Neural progenitor cell (in vitro differentiated cells): ENCODE data around the gene MED12L. TPM values are rescaled to one million over a fixed set of nuclear protein-coding genes. Genes with fewer than 3 reads are reported as not detected.
A peak's percentile ranks its signal among the peaks of the same experiment; 100 is the strongest.

Experiments used
- DNase-seq: peaks from one replicate; pipeline ENCODE4 v3.0.0-alpha.2; 2016; ENCODE audit warnings: low spot score
- H2AFZ ChIP-seq: fragments of 200-600 bp; sonication (generic); replicated peaks from 2 replicates; pipeline ENCODE4 v1.6.1; 2016; ENCODE audit warnings: antibody characterized with exemption
- H3F3A ChIP-seq: fragments of 200-600 bp; sonication (generic); 2 replicates; pipeline ENCODE4 v1.6.1; 2016; ENCODE audit warnings: antibody characterized with exemption, low read depth
- H3K27ac ChIP-seq: fragments of 200-600 bp; sonication (generic); 2 replicates; pipeline ENCODE4 v1.5.1; 2016; ENCODE audit warnings: mild to moderate bottlenecking
- H3K27me3 ChIP-seq: fragments of 200-600 bp; sonication (generic); 2 replicates; pipeline ENCODE4 v1.6.1; 2016; ENCODE audit warnings: mild to moderate bottlenecking, moderate library complexity
- H3K36me3 ChIP-seq: fragments of 200-600 bp; sonication (generic); 2 replicates; pipeline ENCODE4 v1.5.1; 2016
- H3K4me1 ChIP-seq: fragments of 200-600 bp; sonication (generic); 2 replicates; pipeline ENCODE4 v1.6.1; 2016; ENCODE audit warnings: mixed run types
- H3K4me2 ChIP-seq: fragments of 200-600 bp; sonication (generic); 2 replicates; pipeline ENCODE4 v1.6.1; 2016
- H3K4me3 ChIP-seq: fragments of 200-600 bp; sonication (generic); 2 replicates; pipeline ENCODE4 v1.5.1; 2016
- H3K79me2 ChIP-seq: fragments of 200-600 bp; sonication (generic); 2 replicates; pipeline ENCODE4 v1.6.1; 2016; ENCODE audit warnings: low read depth
- H3K9ac ChIP-seq: fragments of 200-600 bp; sonication (generic); 2 replicates; pipeline ENCODE4 v1.6.1; 2016
- H3K9me3 ChIP-seq: fragments of 200-600 bp; sonication (generic); 2 replicates; pipeline ENCODE4 v1.5.1; 2016; ENCODE audit warnings: low read depth
- H4K20me1 ChIP-seq: fragments of 200-600 bp; sonication (generic); 2 replicates; pipeline ENCODE4 v1.6.1; 2016; ENCODE audit warnings: low read depth
- H3K27ac Mint-ChIP-seq: 3 replicates; pipeline ENCODE4 v1.8.0; 2021; ENCODE audit warnings: mixed read lengths
- H3K27me3 Mint-ChIP-seq: 2 replicates; pipeline ENCODE4 v1.8.0; 2022; ENCODE audit warnings: low read depth, mild to moderate bottlenecking, inconsistent platforms, moderate library complexity, mixed read lengths; ENCODE audit not compliant: insufficient read depth
- H3K36me3 Mint-ChIP-seq: 3 replicates; pipeline ENCODE4 v1.8.0; 2021; ENCODE audit warnings: mixed read lengths
- H3K4me1 Mint-ChIP-seq: 3 replicates; pipeline ENCODE4 v1.8.0; 2021; ENCODE audit warnings: mixed read lengths
- H3K4me3 Mint-ChIP-seq: 3 replicates; pipeline ENCODE4 v1.8.0; 2021; ENCODE audit warnings: mild to moderate bottlenecking, moderate library complexity, mixed read lengths
- H3K9me3 Mint-ChIP-seq: 3 replicates; pipeline ENCODE4 v1.8.0; 2020; ENCODE audit warnings: mixed read lengths
- CTCF ChIP-seq: fragments of 200-600 bp; sonication (generic); IDR thresholded peaks from 2 replicates; pipeline ENCODE4 v1.5.1; 2017; ENCODE audit warnings: antibody characterized with exemption, mild to moderate bottlenecking
- EZH2 ChIP-seq: fragments of 200-600 bp; sonication (generic); IDR thresholded peaks from 2 replicates; pipeline ENCODE4 v1.6.1; 2017; ENCODE audit warnings: antibody characterized with exemption, mild to moderate bottlenecking, moderate library complexity
- EZH2phosphoT487 ChIP-seq: fragments of 200-600 bp; sonication (generic); IDR thresholded peaks from 2 replicates; pipeline ENCODE4 v1.6.1; 2017; ENCODE audit warnings: antibody characterized with exemption
- total RNA-seq: library from RNA; depleted of rRNA; stranded (reverse); fragments of >200 nt; gene quantifications from 2 replicates; pipeline ENCODE4 v1.2.3, GENCODE V29; 2015; ENCODE audit warnings: low replicate concordance

The MED12L gene
- total RNA-seq, 1 donor from 2014 or later: 16.5 TPM

DNA sequence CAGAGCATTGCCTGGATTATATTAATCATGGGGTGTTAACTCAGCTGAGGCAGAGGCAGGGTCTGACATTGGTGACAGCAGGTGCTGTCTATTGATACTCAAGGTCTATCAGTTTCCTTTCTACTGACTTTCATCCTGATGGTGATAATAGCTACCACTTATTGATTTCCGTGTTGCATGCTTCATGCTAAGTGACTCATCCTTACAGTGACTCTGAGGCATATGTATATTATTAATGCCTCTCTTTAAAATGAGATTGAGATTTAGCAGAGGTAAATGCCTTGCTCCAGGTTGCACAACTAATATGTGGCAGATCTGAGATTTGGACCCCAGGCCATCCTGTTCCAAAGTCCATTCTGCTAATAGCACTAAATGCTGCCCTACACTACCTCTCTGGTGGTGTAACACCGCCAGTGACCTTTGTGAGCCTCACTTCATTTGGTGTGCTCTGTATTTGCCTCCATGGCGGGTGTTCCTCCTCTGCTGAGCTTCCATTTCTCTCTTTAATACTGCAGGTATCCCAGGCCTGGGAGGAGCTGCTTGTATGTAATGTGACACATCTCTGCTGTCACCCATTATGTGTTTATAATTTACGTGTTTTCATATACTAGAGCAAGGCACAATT, 67.1 kb downstream of the MED12L start:
- Histone ChIP-seq H3K27me3 (no peaks in the 10 kb centered on the region), H3K9ac (no peak overlapping the region), H3K4me2 (no peak overlapping the region), H3K79me2 (no peaks in the 10 kb centered on the region), H2AFZ (no peak overlapping the region), H3K27ac (no peak overlapping the region), H3F3A (peaks cover 7% of the 10 kb centered on the region), H4K20me1 (no peaks in the 10 kb centered on the region), H3K36me3 (peaks cover under 1% of the 10 kb centered on the region), H3K9me3 (no peaks in the 10 kb centered on the region), H3K4me3 (no peak overlapping the region), H3K4me1 (peaks cover 13% of the 10 kb centered on the region)
- Mint-ChIP-seq H3K4me1 (peaks cover 8% of the 10 kb centered on the region), H3K27ac (no peak overlapping the region), H3K36me3 (peaks cover 9% of the 10 kb centered on the region), H3K9me3 (no peaks in the 10 kb centered on the region), H3K4me3 (no peak overlapping the region), H3K27me3 (peaks cover 2% of the 10 kb centered on the region)
- no peak for DNase-seq
- TF ChIP-seq EZH2: no peak
- no peak for TF ChIP-seq EZH2phosphoT487
- TF ChIP-seq CTCF: no peak

DNA sequence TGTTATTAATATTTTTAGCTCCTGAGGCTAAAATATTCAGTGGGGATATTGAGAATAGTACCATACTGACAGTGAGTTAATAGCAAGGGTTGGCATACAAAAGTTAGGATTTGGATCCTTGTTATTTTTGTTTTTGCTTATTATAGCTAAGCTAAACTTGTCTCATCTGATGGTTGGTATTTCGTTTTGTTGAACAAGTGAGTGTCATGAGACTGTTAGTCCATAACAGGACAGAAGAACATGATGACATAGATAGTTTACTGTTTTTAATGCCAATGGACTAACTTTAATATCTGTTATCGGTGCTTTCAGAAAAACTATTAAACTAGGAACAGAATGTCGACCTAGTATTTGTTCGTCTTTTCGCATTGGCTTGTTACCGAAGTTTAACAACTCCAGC, 69.1 kb downstream of the MED12L start:
- no peaks in the 10 kb centered on the region for H3K9me3 Mint-ChIP-seq
- no peak for DNase-seq
- peaks cover 2% of the 10 kb centered on the region for H3K27me3 Mint-ChIP-seq
- no peak overlapping the region for H3K4me3 ChIP-seq
- no peak overlapping the region for H3K27ac ChIP-seq
- H3K4me1 ChIP-seq: peaks cover 13% of the 10 kb centered on the region
- peaks cover 13% of the 10 kb centered on the region for H3K36me3 Mint-ChIP-seq
- peaks cover 3% of the 10 kb centered on the region for H3K36me3 ChIP-seq
- H3K27ac Mint-ChIP-seq: no peak overlapping the region
- no peaks in the 10 kb centered on the region for H4K20me1 ChIP-seq
- H3K4me3 Mint-ChIP-seq: no peak overlapping the region
- H3K27me3 ChIP-seq: no peaks in the 10 kb centered on the region
- H3K9ac ChIP-seq: no peak overlapping the region
- H3K4me1 Mint-ChIP-seq: peaks cover 8% of the 10 kb centered on the region
- H3K4me2 ChIP-seq: no peak overlapping the region
- H2AFZ ChIP-seq: no peak overlapping the region
- no peaks in the 10 kb centered on the region for H3K9me3 ChIP-seq
- no peaks in the 10 kb centered on the region for H3K79me2 ChIP-seq
- TF ChIP-seq CTCF (no peak), EZH2phosphoT487 (no peak), EZH2 (no peak)
- peaks cover 7% of the 10 kb centered on the region for H3F3A ChIP-seq

- H3K27me3 ChIP-seq: no peaks in the 10 kb centered on the region
- no peak overlapping the region for H3K9ac ChIP-seq
- Mint-ChIP-seq H3K27ac (no peak overlapping the region), H3K4me3 (no peak overlapping the region), H3K36me3 (peaks cover 11% of the 10 kb centered on the region), H3K27me3 (peaks cover 2% of the 10 kb centered on the region), H3K4me1 (peaks cover 8% of the 10 kb centered on the region), H3K9me3 (no peaks in the 10 kb centered on the region)
- peaks cover 3% of the 10 kb centered on the region for H3K36me3 ChIP-seq
- no peak overlapping the region for H3K4me3 ChIP-seq
- H3K4me1 ChIP-seq: peaks cover 13% of the 10 kb centered on the region
- peaks cover 7% of the 10 kb centered on the region for H3F3A ChIP-seq
- no peak for TF ChIP-seq EZH2phosphoT487
- no peak for TF ChIP-seq EZH2
- TF ChIP-seq CTCF: no peak
- H3K79me2 ChIP-seq: no peaks in the 10 kb centered on the region
- H3K9me3 ChIP-seq: no peaks in the 10 kb centered on the region
- DNase-seq: peak; percentile 42
- peak overlapping the region; percentile 14 for H3K27ac ChIP-seq
- no peak overlapping the region for H2AFZ ChIP-seq
- H3K4me2 ChIP-seq: no peak overlapping the region
- no peaks in the 10 kb centered on the region for H4K20me1 ChIP-seq
Observed at GRCh38 chr3:151155409-151156128, 70.1 kb downstream of the MED12L start.
